Measurements from ENCODE around the gene PLPPR3.
A peak's percentile ranks its signal among the peaks of the same experiment; 100 is the strongest.

PLPPR3 gene

GRCh38 chr19:788983-789700, 32.6 kb downstream of the PLPPR3 start:
- H3K4me3 ChIP-seq (ENCODE audit: low read length), result no peak overlapping the region; the same call in 1 of the 2 replicates
- TF ChIP-seq, protein P1, sequence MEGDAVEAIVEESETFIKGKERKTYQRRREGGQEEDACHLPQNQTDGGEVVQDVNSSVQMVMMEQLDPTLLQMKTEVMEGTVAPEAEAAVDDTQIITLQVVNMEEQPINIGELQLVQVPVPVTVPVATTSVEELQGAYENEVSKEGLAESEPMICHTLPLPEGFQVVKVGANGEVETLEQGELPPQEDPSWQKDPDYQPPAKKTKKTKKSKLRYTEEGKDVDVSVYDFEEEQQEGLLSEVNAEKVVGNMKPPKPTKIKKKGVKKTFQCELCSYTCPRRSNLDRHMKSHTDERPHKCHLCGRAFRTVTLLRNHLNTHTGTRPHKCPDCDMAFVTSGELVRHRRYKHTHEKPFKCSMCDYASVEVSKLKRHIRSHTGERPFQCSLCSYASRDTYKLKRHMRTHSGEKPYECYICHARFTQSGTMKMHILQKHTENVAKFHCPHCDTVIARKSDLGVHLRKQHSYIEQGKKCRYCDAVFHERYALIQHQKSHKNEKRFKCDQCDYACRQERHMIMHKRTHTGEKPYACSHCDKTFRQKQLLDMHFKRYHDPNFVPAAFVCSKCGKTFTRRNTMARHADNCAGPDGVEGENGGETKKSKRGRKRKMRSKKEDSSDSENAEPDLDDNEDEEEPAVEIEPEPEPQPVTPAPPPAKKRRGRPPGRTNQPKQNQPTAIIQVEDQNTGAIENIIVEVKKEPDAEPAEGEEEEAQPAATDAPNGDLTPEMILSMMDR (conservative IDR thresholded peaks at IDR 0.05; ENCODE audit: low read length), result no peak
- peak; percentile 54 for DNase-seq (ENCODE audit: low read depth)

DNA sequence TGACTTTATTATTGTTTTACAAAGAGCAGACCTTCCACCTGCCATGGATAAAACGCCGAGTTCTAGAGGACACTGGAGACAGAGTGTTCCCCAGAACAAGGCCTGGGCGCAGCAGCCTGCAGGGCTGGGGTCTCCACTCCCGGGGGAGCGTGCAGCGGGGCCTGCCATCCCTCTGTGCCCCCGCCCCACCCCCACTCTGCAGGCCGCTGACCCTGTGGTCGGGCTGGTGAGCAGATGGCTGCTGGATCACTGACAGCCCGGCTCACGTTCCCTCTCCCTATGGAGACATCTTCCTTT, 33.1 kb downstream of the PLPPR3 start:
- TF ChIP-seq, protein P1 (conservative IDR thresholded peaks at IDR 0.05; ENCODE audit: low read length), result no peak
- no peak for DNase-seq (ENCODE audit: low read depth)
- no peak overlapping the region for H3K4me3 ChIP-seq (ENCODE audit: low read length)

- H3K4me3 ChIP-seq (ENCODE audit: low read length), result no peak overlapping the region
- TF ChIP-seq, protein P1 (conservative IDR thresholded peaks at IDR 0.05; ENCODE audit: low read length), result no peak
- no peak for DNase-seq (ENCODE audit: low read depth)
These were observed 34.2 kb downstream of the PLPPR3 start for GRCh38 chr19:787536-787935.

DNA sequence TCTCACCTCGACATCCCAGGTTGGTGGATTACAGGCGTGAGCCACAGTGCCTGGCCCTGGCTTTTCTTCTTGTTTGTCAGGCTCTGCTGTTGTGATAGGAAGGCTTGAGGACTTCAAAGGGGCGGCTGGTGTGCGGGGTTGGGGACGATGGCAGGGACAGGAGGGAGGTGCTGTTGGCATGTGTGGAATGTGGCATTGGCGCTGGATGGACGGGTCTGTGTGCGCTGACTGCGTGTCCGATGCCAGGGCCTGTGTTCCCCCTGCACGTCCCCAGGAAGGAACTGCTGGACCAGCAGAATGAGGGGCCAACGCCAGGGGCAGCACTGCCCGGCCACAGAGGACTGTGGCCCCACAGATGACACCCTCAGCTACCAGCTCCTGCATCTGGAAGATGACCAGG, 37.2 kb downstream of the PLPPR3 start:
- no peak for DNase-seq (ENCODE audit: low read depth)
- H3K4me3 ChIP-seq (ENCODE audit: low read length), result no peak overlapping the region

GRCh38 chr19:782878-783668, 38.7 kb downstream of the PLPPR3 start:
- peak overlapping the region; percentile 39 for H3K4me3 ChIP-seq (ENCODE audit: low read length)
- no peak for DNase-seq (ENCODE audit: low read depth)
- TF ChIP-seq, protein P1 (conservative IDR thresholded peaks at IDR 0.05; ENCODE audit: low read length), result no peak

More for the DNA sequence above, 37.2 kb downstream of the PLPPR3 start:
- TF ChIP-seq, protein P1 (conservative IDR thresholded peaks at IDR 0.05; ENCODE audit: low read length), result no peak

- TF ChIP-seq, protein P1 (conservative IDR thresholded peaks at IDR 0.05; ENCODE audit: low read length), result no peak
- DNase-seq (ENCODE audit: low read depth), result peak; percentile 79
- peak overlapping the region; percentile 39 for H3K4me3 ChIP-seq (ENCODE audit: low read length)
These were observed 39.4 kb downstream of the PLPPR3 start for GRCh38 chr19:782185-782877.
